Thyroid gland (tissue), 4 donors: ENCODE results near the gene TSGA10IP.

Experiments used
- POLR2A ChIP-seq, 2 donors: fragments of 450-650 bp; IDR thresholded peaks; one replicate each; pipeline ENCODE4 v1.6.1; 2017; ENCODE audit warnings: antibody characterized with exemption in 2 of 2, mild to moderate bottlenecking in 2 of 2, moderate library complexity in 1 of 2
- TF ChIP-seq, protein P1 (sequence below), 6 experiments: fragments of 200-600 bp in 3 of 6; fragments of 450-650 bp in 3 of 6; sonication (generic) in 3 of 6; IDR thresholded peaks; one replicate each; pipeline ENCODE4 v1.5.1; 2016 to 2019; ENCODE audit warnings: antibody characterized with exemption in 6 of 6, mild to moderate bottlenecking in 2 of 6, inconsistent platforms in 1 of 6, moderate library complexity in 1 of 6

- no peak for TF ChIP-seq POLR2A (IDR thresholded peaks at IDR 0.05)
- TF ChIP-seq, protein P1, sequence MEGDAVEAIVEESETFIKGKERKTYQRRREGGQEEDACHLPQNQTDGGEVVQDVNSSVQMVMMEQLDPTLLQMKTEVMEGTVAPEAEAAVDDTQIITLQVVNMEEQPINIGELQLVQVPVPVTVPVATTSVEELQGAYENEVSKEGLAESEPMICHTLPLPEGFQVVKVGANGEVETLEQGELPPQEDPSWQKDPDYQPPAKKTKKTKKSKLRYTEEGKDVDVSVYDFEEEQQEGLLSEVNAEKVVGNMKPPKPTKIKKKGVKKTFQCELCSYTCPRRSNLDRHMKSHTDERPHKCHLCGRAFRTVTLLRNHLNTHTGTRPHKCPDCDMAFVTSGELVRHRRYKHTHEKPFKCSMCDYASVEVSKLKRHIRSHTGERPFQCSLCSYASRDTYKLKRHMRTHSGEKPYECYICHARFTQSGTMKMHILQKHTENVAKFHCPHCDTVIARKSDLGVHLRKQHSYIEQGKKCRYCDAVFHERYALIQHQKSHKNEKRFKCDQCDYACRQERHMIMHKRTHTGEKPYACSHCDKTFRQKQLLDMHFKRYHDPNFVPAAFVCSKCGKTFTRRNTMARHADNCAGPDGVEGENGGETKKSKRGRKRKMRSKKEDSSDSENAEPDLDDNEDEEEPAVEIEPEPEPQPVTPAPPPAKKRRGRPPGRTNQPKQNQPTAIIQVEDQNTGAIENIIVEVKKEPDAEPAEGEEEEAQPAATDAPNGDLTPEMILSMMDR (IDR thresholded peaks at IDR 0.05), result peak; percentile 72 to 100 (median 96)
Measured at GRCh38 chr11:65988791-65989592, 43.7 kb downstream of the TSGA10IP start.
